Liver (tissue), 9 donors: ENCODE measurements around the gene DNAJC19. TPM values are rescaled to one million over a fixed set of nuclear protein-coding genes. Genes with fewer than 3 reads are reported as not detected.

Experiments used
- DNase-seq: peaks from one replicate; pipeline ENCODE4 v3.0.0-alpha.2; 2017; ENCODE audit warnings: low spot score
- H3K27ac ChIP-seq, 2 donors: one replicate each; pipeline ENCODE4 v1.7.0; 2013; ENCODE audit warnings: inconsistent platforms in 2 of 2, low read length in 2 of 2, control low read depth in 1 of 2, low read depth in 1 of 2, mild to moderate bottlenecking in 1 of 2
- H3K27me3 ChIP-seq, 4 donors: one replicate each; pipeline versions ENCODE4 v1.6.1 to v1.7.0; 2013; ENCODE audit warnings: low read length in 3 of 4, inconsistent platforms in 1 of 4, mild to moderate bottlenecking in 1 of 4, moderate library complexity in 1 of 4; ENCODE audit not compliant: control insufficient read depth in 4 of 4, insufficient read depth in 4 of 4
- H3K36me3 ChIP-seq, 4 donors: one replicate each; pipeline versions ENCODE4 v1.6.1 to v1.7.0; 2013; ENCODE audit warnings: low read length in 3 of 4, mild to moderate bottlenecking in 3 of 4, low read depth in 1 of 4, moderate library complexity in 1 of 4; ENCODE audit not compliant: control insufficient read depth in 4 of 4, insufficient read depth in 3 of 4
- H3K4me1 ChIP-seq, 4 donors: one replicate each; pipeline versions ENCODE4 v1.6.1 to v1.7.0; 2013; ENCODE audit warnings: low read length in 3 of 4, mild to moderate bottlenecking in 3 of 4, moderate library complexity in 1 of 4; ENCODE audit not compliant: control insufficient read depth in 4 of 4, insufficient read depth in 4 of 4
- H3K4me3 ChIP-seq, 3 donors: one replicate each; pipeline versions ENCODE4 v1.6.1 to v1.7.0; 2013; ENCODE audit warnings: low read length in 3 of 3, control low read depth in 1 of 3, low read depth in 1 of 3, mild to moderate bottlenecking in 1 of 3
- H3K9ac ChIP-seq, 2 donors: one replicate each; pipeline ENCODE4 v1.7.0; 2013; ENCODE audit warnings: low read length in 2 of 2, mild to moderate bottlenecking in 2 of 2, moderate library complexity in 2 of 2, control low read depth in 1 of 2, low read depth in 1 of 2
- H3K9me3 ChIP-seq, 4 donors: one replicate each; pipeline versions ENCODE4 v1.6.1 to v1.7.0; 2013; ENCODE audit warnings: low read length in 3 of 4; ENCODE audit not compliant: control insufficient read depth in 4 of 4
- EGR1 ChIP-seq, 2 donors: IDR thresholded peaks; 2 replicates each; pipeline ENCODE4 v1.6.1; 2016 to 2018; ENCODE audit warnings: antibody characterized with exemption in 2 of 2, low read depth in 2 of 2
- FOXA1 ChIP-seq: IDR thresholded peaks from 2 replicates; pipeline ENCODE4 v1.6.1; 2016; ENCODE audit warnings: antibody characterized with exemption
- FOXA2 ChIP-seq: IDR thresholded peaks from 2 replicates; pipeline ENCODE4 v1.6.1; 2016; ENCODE audit warnings: antibody characterized with exemption
- GABPA ChIP-seq, 2 donors: IDR thresholded peaks in 1 of 2; conservative IDR thresholded peaks in 1 of 2; 2 replicates each; pipeline ENCODE4 v1.6.1; 2016; ENCODE audit warnings: antibody characterized with exemption in 2 of 2, mild to moderate bottlenecking in 1 of 2, moderate library complexity in 1 of 2
- HNF4A ChIP-seq, 2 donors: conservative IDR thresholded peaks; 2 replicates each; pipeline ENCODE4 v1.6.1; 2016; ENCODE audit warnings: antibody characterized with exemption in 2 of 2, mild to moderate bottlenecking in 2 of 2
- HNF4G ChIP-seq: IDR thresholded peaks from 2 replicates; pipeline ENCODE4 v1.6.1; 2016; ENCODE audit warnings: antibody characterized with exemption
- JUND ChIP-seq, 2 donors: IDR thresholded peaks; 2 replicates each; pipeline ENCODE4 v1.6.1; 2016; ENCODE audit warnings: antibody characterized with exemption in 2 of 2
- NR2F2 ChIP-seq: IDR thresholded peaks from 2 replicates; pipeline ENCODE4 v1.6.1; 2016; ENCODE audit warnings: antibody characterized with exemption
- RAD21 ChIP-seq, 2 donors: IDR thresholded peaks; 2 replicates each; pipeline ENCODE4 v1.6.1; 2016; ENCODE audit warnings: antibody characterized with exemption in 2 of 2, mild to moderate bottlenecking in 2 of 2
- RXRA ChIP-seq, 2 donors: IDR thresholded peaks; 2 replicates each; pipeline ENCODE4 v1.6.1; 2017 to 2018; ENCODE audit warnings: antibody characterized with exemption in 2 of 2, mild to moderate bottlenecking in 1 of 2
- SP1 ChIP-seq: IDR thresholded peaks from 2 replicates; pipeline ENCODE4 v1.6.1; 2018; ENCODE audit warnings: antibody characterized with exemption, mild to moderate bottlenecking
- TAF1 ChIP-seq: conservative IDR thresholded peaks from 2 replicates; pipeline ENCODE4 v1.6.1; 2016; ENCODE audit warnings: antibody characterized with exemption, mild to moderate bottlenecking
- YY1 ChIP-seq: IDR thresholded peaks from 2 replicates; pipeline ENCODE4 v1.6.1; 2016; ENCODE audit warnings: antibody characterized with exemption, mild to moderate bottlenecking
- WGBS: extraction: QIAGEN DNeasy Blood & Tissue Kit; methylation state at CpG from one replicate; pipeline ENCODE4 v1.1.7; 2013; 5-methylcytosine and 5-hydroxymethylcytosine counted together
- polyA plus RNA-seq, 2 donors: library from polyadenylated mRNA; stranded (reverse) in 1 of 2; unstranded in 1 of 2; fragments of 200-250 nt in 1 of 2; fragments of >200 nt in 1 of 2; fragmentation: Nextera tagmentation in 1 of 2; extraction: Ambion mirVana in 1 of 2; gene quantifications; one replicate each; pipeline versions ENCODE4 v1.2.1 to v1.2.3, GENCODE V29; 2013 to 2015
- total RNA-seq, 2 donors: library from RNA; depleted of rRNA; stranded (reverse); fragments of >200 nt; gene quantifications; one replicate each; pipeline ENCODE4 v1.2.3, GENCODE V29; 2014
- TF ChIP-seq, protein P1 (sequence below): IDR thresholded peaks from 2 replicates; pipeline ENCODE4 v1.6.1; 2016; ENCODE audit warnings: antibody characterized with exemption
- TF ChIP-seq, protein P2 (sequence below): fragments of 150-350 bp; IDR thresholded peaks from 2 replicates; pipeline ENCODE4 v1.5.1; 2017; ENCODE audit warnings: improper control_type of control experiment, low read depth, low read length; ENCODE audit not compliant: missing input control
- TF ChIP-seq, protein P3 (sequence below): IDR thresholded peaks from 2 replicates; pipeline ENCODE4 v1.6.1; 2016; ENCODE audit warnings: antibody characterized with exemption
- TF ChIP-seq, protein P4 (sequence below): IDR thresholded peaks from 2 replicates; pipeline ENCODE4 v1.6.1; 2016; ENCODE audit warnings: antibody characterized with exemption
- TF ChIP-seq, protein P5 (sequence below): IDR thresholded peaks from 2 replicates; pipeline ENCODE4 v1.6.1; 2016; ENCODE audit warnings: antibody characterized with exemption, mild to moderate bottlenecking
- donor health status: healthy.
- donor health status: healthy.
- donor health status: healthy.
- donor health status: healthy.
- donor health status: healthy.

DNAJC19 gene
- total and polyA plus RNA-seq, 4 donors = 19.4 to 107 (median 27.5) TPM

DNA sequence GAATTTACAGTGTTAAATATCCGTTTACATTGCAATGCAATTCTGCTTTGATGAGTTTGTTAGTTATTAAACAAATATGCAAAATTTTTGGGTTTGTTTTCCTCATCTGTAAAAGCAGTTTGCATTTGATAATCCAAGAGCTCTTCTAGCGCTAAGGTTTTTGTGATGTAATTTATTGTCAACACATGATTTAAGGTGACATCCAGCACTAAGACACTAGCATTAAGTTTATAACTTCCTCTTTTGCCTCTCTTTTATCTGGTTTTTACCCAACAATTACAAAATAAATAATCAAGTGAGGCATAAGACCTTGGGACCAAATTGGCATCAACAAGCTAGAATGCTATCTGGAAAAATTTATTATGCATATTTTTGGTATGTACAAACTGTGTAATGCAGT, 969 bp upstream of the DNAJC19 start:
- WGBS = 6% methylated on average over 2 of the region's 2 CpGs
- Histone ChIP-seq H3K4me1 (peaks cover 9 to 16% (median 15%) of the 10 kb centered on the region in 4 donors), H3K36me3 (peaks cover 0 to 12% (median 10%) of the 10 kb centered on the region in 4 donors), H3K27me3 (no peaks in the 10 kb centered on the region), H3K4me3 (peak overlapping the region; percentile 84 to 95 (median 88)), H3K9me3 (no peaks in the 10 kb centered on the region), H3K27ac (peak overlapping the region in 1 of 2 donors; percentile 67), H3K9ac (no peak overlapping the region)
- no peak for DNase-seq
- TF ChIP-seq, protein P1, sequence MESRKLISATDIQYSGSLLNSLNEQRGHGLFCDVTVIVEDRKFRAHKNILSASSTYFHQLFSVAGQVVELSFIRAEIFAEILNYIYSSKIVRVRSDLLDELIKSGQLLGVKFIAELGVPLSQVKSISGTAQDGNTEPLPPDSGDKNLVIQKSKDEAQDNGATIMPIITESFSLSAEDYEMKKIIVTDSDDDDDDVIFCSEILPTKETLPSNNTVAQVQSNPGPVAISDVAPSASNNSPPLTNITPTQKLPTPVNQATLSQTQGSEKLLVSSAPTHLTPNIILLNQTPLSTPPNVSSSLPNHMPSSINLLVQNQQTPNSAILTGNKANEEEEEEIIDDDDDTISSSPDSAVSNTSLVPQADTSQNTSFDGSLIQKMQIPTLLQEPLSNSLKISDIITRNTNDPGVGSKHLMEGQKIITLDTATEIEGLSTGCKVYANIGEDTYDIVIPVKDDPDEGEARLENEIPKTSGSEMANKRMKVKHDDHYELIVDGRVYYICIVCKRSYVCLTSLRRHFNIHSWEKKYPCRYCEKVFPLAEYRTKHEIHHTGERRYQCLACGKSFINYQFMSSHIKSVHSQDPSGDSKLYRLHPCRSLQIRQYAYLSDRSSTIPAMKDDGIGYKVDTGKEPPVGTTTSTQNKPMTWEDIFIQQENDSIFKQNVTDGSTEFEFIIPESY = no peak
- TF ChIP-seq, protein P2, sequence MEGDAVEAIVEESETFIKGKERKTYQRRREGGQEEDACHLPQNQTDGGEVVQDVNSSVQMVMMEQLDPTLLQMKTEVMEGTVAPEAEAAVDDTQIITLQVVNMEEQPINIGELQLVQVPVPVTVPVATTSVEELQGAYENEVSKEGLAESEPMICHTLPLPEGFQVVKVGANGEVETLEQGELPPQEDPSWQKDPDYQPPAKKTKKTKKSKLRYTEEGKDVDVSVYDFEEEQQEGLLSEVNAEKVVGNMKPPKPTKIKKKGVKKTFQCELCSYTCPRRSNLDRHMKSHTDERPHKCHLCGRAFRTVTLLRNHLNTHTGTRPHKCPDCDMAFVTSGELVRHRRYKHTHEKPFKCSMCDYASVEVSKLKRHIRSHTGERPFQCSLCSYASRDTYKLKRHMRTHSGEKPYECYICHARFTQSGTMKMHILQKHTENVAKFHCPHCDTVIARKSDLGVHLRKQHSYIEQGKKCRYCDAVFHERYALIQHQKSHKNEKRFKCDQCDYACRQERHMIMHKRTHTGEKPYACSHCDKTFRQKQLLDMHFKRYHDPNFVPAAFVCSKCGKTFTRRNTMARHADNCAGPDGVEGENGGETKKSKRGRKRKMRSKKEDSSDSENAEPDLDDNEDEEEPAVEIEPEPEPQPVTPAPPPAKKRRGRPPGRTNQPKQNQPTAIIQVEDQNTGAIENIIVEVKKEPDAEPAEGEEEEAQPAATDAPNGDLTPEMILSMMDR = no peak
- TF ChIP-seq, protein P3, sequence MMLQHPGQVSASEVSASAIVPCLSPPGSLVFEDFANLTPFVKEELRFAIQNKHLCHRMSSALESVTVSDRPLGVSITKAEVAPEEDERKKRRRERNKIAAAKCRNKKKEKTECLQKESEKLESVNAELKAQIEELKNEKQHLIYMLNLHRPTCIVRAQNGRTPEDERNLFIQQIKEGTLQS = no peak
- TF ChIP-seq, protein P4, sequence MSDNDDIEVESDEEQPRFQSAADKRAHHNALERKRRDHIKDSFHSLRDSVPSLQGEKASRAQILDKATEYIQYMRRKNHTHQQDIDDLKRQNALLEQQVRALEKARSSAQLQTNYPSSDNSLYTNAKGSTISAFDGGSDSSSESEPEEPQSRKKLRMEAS = no peak
- TF ChIP-seq HNF4A (conservative IDR thresholded peaks at IDR 0.05) (no peak), FOXA1 (no peak), NR2F2 (no peak), TAF1 (no peak), HNF4G (no peak), JUND (IDR thresholded peaks at IDR 0.05) (no peak), RAD21 (IDR thresholded peaks at IDR 0.05) (no peak), GABPA (IDR thresholded peaks at IDR 0.05 in 1 of 2, conservative IDR thresholded peaks at IDR 0.05 in 1 of 2) (no peak), YY1 (no peak), SP1 (no peak), RXRA (IDR thresholded peaks at IDR 0.05) (no peak), FOXA2 (no peak), EGR1 (IDR thresholded peaks at IDR 0.05; ENCODE audit: low read depth in 2 of 2) (no peak)
- TF ChIP-seq, protein P5, sequence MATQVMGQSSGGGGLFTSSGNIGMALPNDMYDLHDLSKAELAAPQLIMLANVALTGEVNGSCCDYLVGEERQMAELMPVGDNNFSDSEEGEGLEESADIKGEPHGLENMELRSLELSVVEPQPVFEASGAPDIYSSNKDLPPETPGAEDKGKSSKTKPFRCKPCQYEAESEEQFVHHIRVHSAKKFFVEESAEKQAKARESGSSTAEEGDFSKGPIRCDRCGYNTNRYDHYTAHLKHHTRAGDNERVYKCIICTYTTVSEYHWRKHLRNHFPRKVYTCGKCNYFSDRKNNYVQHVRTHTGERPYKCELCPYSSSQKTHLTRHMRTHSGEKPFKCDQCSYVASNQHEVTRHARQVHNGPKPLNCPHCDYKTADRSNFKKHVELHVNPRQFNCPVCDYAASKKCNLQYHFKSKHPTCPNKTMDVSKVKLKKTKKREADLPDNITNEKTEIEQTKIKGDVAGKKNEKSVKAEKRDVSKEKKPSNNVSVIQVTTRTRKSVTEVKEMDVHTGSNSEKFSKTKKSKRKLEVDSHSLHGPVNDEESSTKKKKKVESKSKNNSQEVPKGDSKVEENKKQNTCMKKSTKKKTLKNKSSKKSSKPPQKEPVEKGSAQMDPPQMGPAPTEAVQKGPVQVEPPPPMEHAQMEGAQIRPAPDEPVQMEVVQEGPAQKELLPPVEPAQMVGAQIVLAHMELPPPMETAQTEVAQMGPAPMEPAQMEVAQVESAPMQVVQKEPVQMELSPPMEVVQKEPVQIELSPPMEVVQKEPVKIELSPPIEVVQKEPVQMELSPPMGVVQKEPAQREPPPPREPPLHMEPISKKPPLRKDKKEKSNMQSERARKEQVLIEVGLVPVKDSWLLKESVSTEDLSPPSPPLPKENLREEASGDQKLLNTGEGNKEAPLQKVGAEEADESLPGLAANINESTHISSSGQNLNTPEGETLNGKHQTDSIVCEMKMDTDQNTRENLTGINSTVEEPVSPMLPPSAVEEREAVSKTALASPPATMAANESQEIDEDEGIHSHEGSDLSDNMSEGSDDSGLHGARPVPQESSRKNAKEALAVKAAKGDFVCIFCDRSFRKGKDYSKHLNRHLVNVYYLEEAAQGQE = no peak
